ENCODE data around the gene PPP1R14D. TPM values are rescaled to one million over a fixed set of nuclear protein-coding genes. Genes with fewer than 3 reads are reported as not detected.

Gene PPP1R14D
- total and polyA plus RNA-seq, 5 experiments from 2014 or later: not detected

- Mint-ChIP-seq H3K4me3 (peak overlapping the region in 3 of 10 donors; percentile 22 to 41 (median 37)), H3K9me3 (no peaks in the 10 kb centered on the region), H3K4me1 (peaks cover 13 to 28% (median 25%) of the 10 kb centered on the region in 4 donors), H3K27ac (peak overlapping the region in 1 of 10 donors; percentile 34), H3K36me3 (peaks cover 0 to 25% (median 4%) of the 10 kb centered on the region in 3 donors), H3K27me3 (no peaks in the 10 kb centered on the region)
- POLR2A ChIA-PET: interaction anchor here (0.5 to 1.1 kb wide), 3 partner anchors 23 to 110 kb away, joined by 3 to 6 read pairs (median 3); partner anchors contain the start of gene RAD51
- DNase-seq (no peak), ATAC-seq (no peak)
These were observed 40.5 kb downstream of the PPP1R14D start for GRCh38 chr15:40787991-40788390.

GRCh38 chr15:40787344-40787841, 41.1 kb downstream of the PPP1R14D start:
- peak; percentile 69 to 72 for ATAC-seq
- Mint-ChIP-seq H3K27me3 (no peaks in the 10 kb centered on the region), H3K4me1 (peaks cover 16 to 31% (median 27%) of the 10 kb centered on the region in 4 donors), H3K27ac (peak overlapping the region in 4 of 10 donors; percentile 34 to 70 (median 64)), H3K4me3 (peak overlapping the region in 9 of 10 donors; percentile 2 to 70 (median 45)), H3K36me3 (peaks cover 0 to 20% (median 4%) of the 10 kb centered on the region in 3 donors), H3K9me3 (no peaks in the 10 kb centered on the region)
- peak in 6 of 10 donors; percentile 19 to 49 (median 44) for DNase-seq
- POLR2A ChIA-PET: interaction anchor here (1.1 kb wide), 1 partner anchor 93 kb away, joined by 6 read pairs; the partner anchor contains the start of gene RAD51

GRCh38 chr15:40785814-40786213, 42.7 kb downstream of the PPP1R14D start:
- Mint-ChIP-seq H3K27me3 (no peaks in the 10 kb centered on the region), H3K4me3 (no peak overlapping the region), H3K36me3 (peaks cover 0 to 7% (median 0%) of the 10 kb centered on the region in 3 donors), H3K27ac (peak overlapping the region in 1 of 10 donors; percentile 29), H3K4me1 (peaks cover 17 to 30% (median 29%) of the 10 kb centered on the region in 4 donors), H3K9me3 (no peaks in the 10 kb centered on the region)
- POLR2A ChIA-PET: interaction anchor here (2.1 kb wide), 1 partner anchor 92 kb away, joined by 6 read pairs; the partner anchor contains the start of gene RAD51
- DNase-seq (no peak), ATAC-seq (no peak)

- Mint-ChIP-seq H3K36me3 (peaks cover 0 to 11% (median 0%) of the 10 kb centered on the region in 3 donors), H3K27ac (no peak overlapping the region), H3K4me1 (peaks cover 18 to 30% (median 29%) of the 10 kb centered on the region in 4 donors), H3K4me3 (no peak overlapping the region), H3K27me3 (no peaks in the 10 kb centered on the region), H3K9me3 (no peaks in the 10 kb centered on the region)
- POLR2A ChIA-PET: interaction anchor here (2.1 kb wide), 1 partner anchor 91 kb away, joined by 6 read pairs; the partner anchor contains the start of gene RAD51
- ATAC-seq (no peak), DNase-seq (no peak)
These were observed 43.3 kb downstream of the PPP1R14D start for GRCh38 chr15:40785164-40785563.

- no peak overlapping the region for H3K4me3 Mint-ChIP-seq
- H3K27me3 Mint-ChIP-seq: no peaks in the 10 kb centered on the region
- H3K9me3 Mint-ChIP-seq: no peaks in the 10 kb centered on the region
- ATAC-seq (peak; percentile 93 to 98), DNase-seq (peak; percentile 63 to 89 (median 77))
- peaks cover 13 to 21% (median 17%) of the 10 kb centered on the region in 4 donors for H3K4me1 Mint-ChIP-seq
- POLR2A ChIA-PET: interaction anchor here (1.2 to 2.1 kb wide), 3 partner anchors 13 to 89 kb away, joined by 3 to 12 read pairs (median 4); partner anchors contain the start of genes C15orf62 and RAD51
- H3K27ac Mint-ChIP-seq: peak overlapping the region in 5 of 10 donors; percentile 18 to 71 (median 38)
- peaks cover 0 to 18% (median 6%) of the 10 kb centered on the region in 3 donors for H3K36me3 Mint-ChIP-seq
These were observed 45.8 kb downstream of the PPP1R14D start for GRCh38 chr15:40782609-40783227.

GRCh38 chr15:40776537-40777141, 51.9 kb downstream of the PPP1R14D start:
- H3K27me3 Mint-ChIP-seq: no peaks in the 10 kb centered on the region
- H3K36me3 Mint-ChIP-seq: peaks cover 0 to 60% (median 14%) of the 10 kb centered on the region in 3 donors
- DNase-seq (peak in 1 of 10 donors; percentile 37), ATAC-seq (peak in 1 of 2 donors; percentile 54)
- peak overlapping the region in 6 of 10 donors; percentile 20 to 89 (median 66) for H3K27ac Mint-ChIP-seq
- H3K9me3 Mint-ChIP-seq: no peaks in the 10 kb centered on the region
- POLR2A ChIA-PET: interaction anchor here (1.3 to 1.5 kb wide), 2 partner anchors 11 to 12 kb away, joined by 5 read pairs; partner anchors contain the start of gene GCHFR
- H3K4me1 Mint-ChIP-seq: peaks cover 2 to 18% (median 8%) of the 10 kb centered on the region in 4 donors
- H3K4me3 Mint-ChIP-seq: peak overlapping the region in 1 of 10 donors; percentile 39

GRCh38 chr15:40775740-40776536, 52.6 kb downstream of the PPP1R14D start:
- POLR2A ChIA-PET: interaction anchor here (1.3 to 1.5 kb wide), 2 partner anchors 10 to 12 kb away, joined by 5 read pairs; partner anchors contain the start of gene GCHFR
- peak overlapping the region in 1 of 10 donors; percentile 73 for H3K27ac Mint-ChIP-seq

GRCh38 chr15:40775007-40775406, 53.5 kb downstream of the PPP1R14D start:
- Mint-ChIP-seq H3K4me1 (peaks cover 2 to 25% (median 13%) of the 10 kb centered on the region in 4 donors), H3K27ac (no peak overlapping the region), H3K36me3 (peaks cover 0 to 63% (median 14%) of the 10 kb centered on the region in 3 donors), H3K27me3 (no peaks in the 10 kb centered on the region), H3K4me3 (no peak overlapping the region), H3K9me3 (no peaks in the 10 kb centered on the region)
- ATAC-seq (no peak), DNase-seq (no peak)
- POLR2A ChIA-PET: interaction anchor here (1.4 to 1.5 kb wide), 2 partner anchors 9 to 11 kb away, joined by 3 to 5 read pairs; partner anchors contain the start of gene GCHFR

More at GRCh38 chr15:40775740-40776536, 52.6 kb downstream of the PPP1R14D start:
- no peak overlapping the region for H3K4me3 Mint-ChIP-seq
- H3K36me3 Mint-ChIP-seq: peaks cover 0 to 66% (median 14%) of the 10 kb centered on the region in 3 donors
- no peaks in the 10 kb centered on the region for H3K27me3 Mint-ChIP-seq
- no peaks in the 10 kb centered on the region for H3K9me3 Mint-ChIP-seq
- ATAC-seq (no peak), DNase-seq (no peak)
- peaks cover 2 to 18% (median 8%) of the 10 kb centered on the region in 4 donors for H3K4me1 Mint-ChIP-seq

GRCh38 chr15:40773902-40774301, 54.6 kb downstream of the PPP1R14D start:
- ATAC-seq (no peak), DNase-seq (no peak)
- POLR2A ChIA-PET: interaction anchor here (1.4 kb wide), 1 partner anchor 8 kb away, joined by 3 read pairs; no protein-coding TSS in a partner anchor
- H3K4me3 Mint-ChIP-seq: no peak overlapping the region
- peaks cover 0 to 56% (median 8%) of the 10 kb centered on the region in 3 donors for H3K36me3 Mint-ChIP-seq
- H3K27me3 Mint-ChIP-seq: no peaks in the 10 kb centered on the region
- no peaks in the 10 kb centered on the region for H3K9me3 Mint-ChIP-seq
- peaks cover 8 to 36% (median 24%) of the 10 kb centered on the region in 4 donors for H3K4me1 Mint-ChIP-seq
- H3K27ac Mint-ChIP-seq: no peak overlapping the region

GRCh38 chr15:40773496-40773895, 55.0 kb downstream of the PPP1R14D start:
- POLR2A ChIA-PET: interaction anchor here (0.7 to 1.3 kb wide), 2 partner anchors 35 to 65 kb away, joined by 3 to 7 read pairs; no protein-coding TSS in a partner anchor
- Mint-ChIP-seq H3K4me1 (peaks cover 8 to 40% (median 28%) of the 10 kb centered on the region in 4 donors), H3K27ac (peak overlapping the region in 1 of 10 donors; percentile 51), H3K4me3 (no peak overlapping the region), H3K36me3 (peaks cover 0 to 54% (median 8%) of the 10 kb centered on the region in 3 donors), H3K27me3 (no peaks in the 10 kb centered on the region), H3K9me3 (no peaks in the 10 kb centered on the region)
- DNase-seq: no peak
- ATAC-seq: no peak

- H3K36me3 Mint-ChIP-seq: peaks cover 0 to 47% (median 6%) of the 10 kb centered on the region in 3 donors
- H3K4me1 Mint-ChIP-seq: peaks cover 8 to 36% (median 33%) of the 10 kb centered on the region in 4 donors
- no peak for DNase-seq
- no peak for ATAC-seq
- POLR2A ChIA-PET: interaction anchor here (0.6 to 1.3 kb wide), 2 partner anchors 16 to 33 kb away, joined by 3 to 7 read pairs; no protein-coding TSS in a partner anchor
- H3K27me3 Mint-ChIP-seq: no peaks in the 10 kb centered on the region
- no peak overlapping the region for H3K4me3 Mint-ChIP-seq
- H3K9me3 Mint-ChIP-seq: no peaks in the 10 kb centered on the region
- H3K27ac Mint-ChIP-seq: peak overlapping the region in 1 of 10 donors; percentile 34
These were observed 56.5 kb downstream of the PPP1R14D start for GRCh38 chr15:40772014-40772413.
